ENCODE measurements around the gene SEMA5B.

SEMA5B gene

DNA sequence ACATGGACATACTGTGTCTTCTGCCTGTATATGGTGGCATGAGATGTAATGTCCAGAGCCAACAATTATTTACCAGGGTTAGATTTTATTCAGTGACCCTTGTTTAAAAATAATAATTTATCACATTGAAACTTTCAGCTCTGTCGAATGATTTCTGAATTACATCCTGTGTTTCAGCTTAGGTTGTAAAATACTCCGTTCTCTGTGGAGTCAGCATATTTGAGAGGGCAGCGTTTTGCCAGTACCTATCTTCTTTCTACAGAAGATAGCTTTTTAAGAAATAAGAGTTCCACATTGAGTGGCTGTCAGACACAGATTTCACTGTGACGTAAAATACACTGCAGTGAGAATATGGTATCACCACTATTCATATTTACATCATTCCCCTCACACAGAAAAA, 147.4 kb downstream of the SEMA5B start:
- no peak for TF ChIP-seq ELF4 (IDR thresholded peaks at IDR 0.05)
- TF ChIP-seq SP1 (IDR thresholded peaks at IDR 0.05) = no peak
- no peak for TF ChIP-seq ARNT (IDR thresholded peaks at IDR 0.05)
- no peak for TF ChIP-seq SUZ12 (IDR thresholded peaks at IDR 0.05)
- TF ChIP-seq ZNF384 (IDR thresholded peaks at IDR 0.05) = no peak
- TF ChIP-seq FOXM1 (IDR thresholded peaks at IDR 0.05; ENCODE audit: borderline replicate concordance) = no peak
- no peak for TF ChIP-seq HDGF (IDR thresholded peaks at IDR 0.05; ENCODE audit: borderline replicate concordance)
- TF ChIP-seq, protein P1, sequence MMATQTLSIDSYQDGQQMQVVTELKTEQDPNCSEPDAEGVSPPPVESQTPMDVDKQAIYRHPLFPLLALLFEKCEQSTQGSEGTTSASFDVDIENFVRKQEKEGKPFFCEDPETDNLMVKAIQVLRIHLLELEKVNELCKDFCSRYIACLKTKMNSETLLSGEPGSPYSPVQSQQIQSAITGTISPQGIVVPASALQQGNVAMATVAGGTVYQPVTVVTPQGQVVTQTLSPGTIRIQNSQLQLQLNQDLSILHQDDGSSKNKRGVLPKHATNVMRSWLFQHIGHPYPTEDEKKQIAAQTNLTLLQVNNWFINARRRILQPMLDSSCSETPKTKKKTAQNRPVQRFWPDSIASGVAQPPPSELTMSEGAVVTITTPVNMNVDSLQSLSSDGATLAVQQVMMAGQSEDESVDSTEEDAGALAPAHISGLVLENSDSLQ (IDR thresholded peaks at IDR 0.05) = no peak
- no peak for TF ChIP-seq NFRKB (IDR thresholded peaks at IDR 0.05)
- no peak for TF ChIP-seq FOXA1 (IDR thresholded peaks at IDR 0.05)
- no peak for DNase-seq (ENCODE audit: extremely low spot score)
- ChIA-PET POLR2A (interaction anchor here (0.6 kb wide), 1 partner anchor 147 kb away, joined by 3 read pairs; the partner anchor contains the start of gene SEMA5B), CTCF (no interaction called here)

DNA sequence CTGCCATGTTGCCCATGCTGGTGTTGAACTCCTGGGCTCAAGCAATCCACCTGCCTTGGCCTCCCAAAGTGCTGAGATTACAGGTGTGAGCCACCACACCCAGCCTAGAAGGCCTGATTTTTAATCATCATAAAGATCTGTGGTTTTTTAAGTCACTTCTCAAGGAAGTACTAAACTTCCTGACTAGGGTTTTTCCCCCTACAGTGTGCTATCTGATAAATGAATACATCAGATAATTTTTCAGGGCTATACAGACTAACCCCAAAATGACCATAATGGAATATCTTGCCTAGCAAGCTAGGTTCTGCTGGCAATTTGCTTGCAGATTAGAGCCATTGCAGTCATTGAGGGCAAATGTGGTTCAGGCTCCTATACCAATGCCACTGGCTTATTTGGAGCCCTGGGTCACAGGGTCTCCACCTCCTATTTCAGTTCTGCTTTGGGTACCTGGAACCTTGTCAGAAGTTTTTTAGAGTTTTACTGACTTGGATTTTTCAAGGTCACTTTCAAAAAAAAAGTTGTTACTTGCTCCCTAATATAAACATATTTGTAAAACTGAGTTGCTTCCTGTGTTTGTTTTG, 151.9 kb downstream of the SEMA5B start:
- no peak for DNase-seq (ENCODE audit: extremely low spot score)
- CTCF ChIA-PET = no interaction called here
- POLR2A ChIA-PET = no interaction called here
- TF ChIP-seq, protein P1 (IDR thresholded peaks at IDR 0.05) = no peak
- TF ChIP-seq ELF4 (IDR thresholded peaks at IDR 0.05) (no peak), NFRKB (IDR thresholded peaks at IDR 0.05) (no peak), FOXK2 (IDR thresholded peaks at IDR 0.05) (no peak), LEF1 (IDR thresholded peaks at IDR 0.05; ENCODE audit: borderline replicate concordance) (no peak), FOXA1 (IDR thresholded peaks at IDR 0.05) (no peak), SP1 (IDR thresholded peaks at IDR 0.05) (no peak), ARNT (IDR thresholded peaks at IDR 0.05) (no peak), TARDBP (IDR thresholded peaks at IDR 0.05) (no peak), ZNF384 (IDR thresholded peaks at IDR 0.05) (no peak), HDGF (IDR thresholded peaks at IDR 0.05; ENCODE audit: borderline replicate concordance) (no peak), SUZ12 (IDR thresholded peaks at IDR 0.05) (no peak), BHLHE40 (IDR thresholded peaks at IDR 0.05; ENCODE audit: borderline replicate concordance) (no peak), CTBP1 (IDR thresholded peaks at IDR 0.05; ENCODE audit: borderline replicate concordance) (no peak), FOXM1 (IDR thresholded peaks at IDR 0.05; ENCODE audit: borderline replicate concordance) (no peak), L3MBTL2 (conservative IDR thresholded peaks at IDR 0.05) (no peak)

DNA sequence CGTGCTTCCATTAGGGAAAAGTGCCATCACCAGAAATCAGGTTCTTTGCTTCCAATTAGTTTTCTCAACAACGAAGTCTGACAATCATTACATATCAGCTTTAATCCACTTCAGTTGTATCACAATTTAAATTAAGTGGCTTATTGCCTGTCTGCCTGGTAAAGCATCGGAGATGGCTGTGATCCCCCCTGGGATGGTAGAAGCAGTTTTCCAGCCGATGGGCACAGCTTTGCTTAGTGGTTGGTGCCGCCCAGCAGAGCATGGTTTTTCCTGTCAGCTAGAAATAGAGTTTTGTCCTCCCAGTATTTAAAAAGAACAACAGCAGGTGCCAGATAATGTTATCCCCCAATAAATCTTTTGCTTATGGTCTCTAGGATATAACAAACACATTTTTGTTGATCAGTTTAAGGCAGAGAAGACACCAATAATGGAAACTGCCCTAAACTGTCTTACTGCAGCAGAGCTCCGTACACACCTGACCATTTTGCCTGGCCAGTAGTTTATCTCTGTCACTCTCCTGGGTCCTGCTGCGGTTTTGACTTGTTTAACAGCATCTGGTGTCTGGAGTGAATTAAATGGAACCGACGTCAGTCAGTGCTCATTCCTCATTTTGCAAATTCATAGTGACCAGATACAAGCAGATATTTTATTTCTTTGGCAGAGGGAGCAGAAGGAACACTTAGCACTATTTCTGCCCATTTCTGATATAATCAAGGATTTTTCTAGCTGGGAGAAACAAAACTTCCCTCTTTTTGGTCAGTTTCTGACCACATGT, 153.6 kb downstream of the SEMA5B start:
- no peak for TF ChIP-seq BHLHE40 (IDR thresholded peaks at IDR 0.05; ENCODE audit: borderline replicate concordance)
- no peak for TF ChIP-seq HDGF (IDR thresholded peaks at IDR 0.05; ENCODE audit: borderline replicate concordance)
- TF ChIP-seq ELF4 (IDR thresholded peaks at IDR 0.05) = no peak
- no peak for TF ChIP-seq FOXM1 (IDR thresholded peaks at IDR 0.05; ENCODE audit: borderline replicate concordance)
- TF ChIP-seq SUZ12 (IDR thresholded peaks at IDR 0.05) = no peak
- no peak for TF ChIP-seq FOXA1 (IDR thresholded peaks at IDR 0.05)
- TF ChIP-seq ARNT (IDR thresholded peaks at IDR 0.05) = no peak
- no peak for TF ChIP-seq NFRKB (IDR thresholded peaks at IDR 0.05)
- no peak for TF ChIP-seq LEF1 (IDR thresholded peaks at IDR 0.05; ENCODE audit: borderline replicate concordance)
- no peak for TF ChIP-seq L3MBTL2 (conservative IDR thresholded peaks at IDR 0.05)
- no peak for TF ChIP-seq ZNF384 (IDR thresholded peaks at IDR 0.05)
- no peak for TF ChIP-seq FOXK2 (IDR thresholded peaks at IDR 0.05)
- no peak for TF ChIP-seq CTBP1 (IDR thresholded peaks at IDR 0.05; ENCODE audit: borderline replicate concordance)
- no peak for TF ChIP-seq SP1 (IDR thresholded peaks at IDR 0.05)
- TF ChIP-seq, protein P1 (IDR thresholded peaks at IDR 0.05) = no peak
- no peak for TF ChIP-seq TARDBP (IDR thresholded peaks at IDR 0.05)
- POLR2A ChIA-PET = no interaction called here
- CTCF ChIA-PET = no interaction called here
- DNase-seq (ENCODE audit: extremely low spot score) = no peak

DNA sequence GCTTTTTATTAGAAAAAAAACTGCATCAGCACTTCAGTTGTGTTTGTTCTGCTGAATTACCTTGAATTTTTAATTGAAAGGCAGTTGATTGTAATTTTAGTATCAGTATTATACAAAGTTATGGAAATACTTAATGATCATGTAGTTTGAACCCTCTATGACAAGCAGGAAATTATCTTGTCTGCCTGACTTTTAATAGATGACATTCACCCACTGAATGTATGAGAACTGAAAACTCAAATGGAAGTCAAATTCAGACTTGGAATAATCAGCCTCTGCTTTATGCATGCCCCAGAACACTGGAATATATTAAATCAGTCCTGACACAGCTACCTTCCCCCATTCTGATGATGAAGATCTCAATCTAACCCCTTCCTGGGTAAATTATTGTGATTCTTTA, 159.2 kb downstream of the SEMA5B start:
- CTCF ChIA-PET = no interaction called here
- TF ChIP-seq BHLHE40 (IDR thresholded peaks at IDR 0.05; ENCODE audit: borderline replicate concordance) = no peak
- TF ChIP-seq SP1 (IDR thresholded peaks at IDR 0.05) = no peak
- TF ChIP-seq ARNT (IDR thresholded peaks at IDR 0.05) = no peak
- no peak for TF ChIP-seq HDGF (IDR thresholded peaks at IDR 0.05; ENCODE audit: borderline replicate concordance)
- TF ChIP-seq NFRKB (IDR thresholded peaks at IDR 0.05) = no peak
- POLR2A ChIA-PET = no interaction called here

DNA sequence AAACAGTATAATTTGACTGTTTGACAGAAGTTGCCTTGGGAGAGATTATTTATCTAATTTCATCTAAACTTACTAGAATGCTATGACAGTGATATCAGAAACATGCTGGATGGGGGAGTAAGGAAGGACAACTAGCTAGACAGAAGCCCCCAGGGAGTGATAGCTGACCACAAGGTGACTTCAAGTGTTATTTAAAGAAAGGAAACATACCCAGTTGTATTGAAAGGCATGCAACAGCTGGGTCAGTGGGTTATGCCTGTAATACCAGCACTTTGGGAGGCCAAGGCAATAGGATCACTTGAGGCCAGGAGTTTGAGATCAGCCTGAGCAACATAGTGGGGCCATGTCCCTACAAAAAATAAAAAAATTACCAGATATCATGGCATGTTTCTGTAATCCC, 163.1 kb downstream of the SEMA5B start:
- POLR2A ChIA-PET = no interaction called here
- DNase-seq (ENCODE audit: extremely low spot score) = no peak
- no peak for TF ChIP-seq BHLHE40 (IDR thresholded peaks at IDR 0.05; ENCODE audit: borderline replicate concordance)
- TF ChIP-seq L3MBTL2 (conservative IDR thresholded peaks at IDR 0.05) = no peak
- CTCF ChIA-PET = no interaction called here

More for the DNA sequence above, 159.2 kb downstream of the SEMA5B start:
- no peak for DNase-seq (ENCODE audit: extremely low spot score)

- TF ChIP-seq LEF1 (IDR thresholded peaks at IDR 0.05; ENCODE audit: borderline replicate concordance) = no peak
- TF ChIP-seq BHLHE40 (IDR thresholded peaks at IDR 0.05; ENCODE audit: borderline replicate concordance) = no peak
- TF ChIP-seq NFRKB (IDR thresholded peaks at IDR 0.05) = no peak
- no peak for TF ChIP-seq FOXK2 (IDR thresholded peaks at IDR 0.05)
- no peak for TF ChIP-seq TARDBP (IDR thresholded peaks at IDR 0.05)
- TF ChIP-seq FOXA1 (IDR thresholded peaks at IDR 0.05) = no peak
- no peak for TF ChIP-seq SP1 (IDR thresholded peaks at IDR 0.05)
- TF ChIP-seq, protein P1 (IDR thresholded peaks at IDR 0.05) = no peak
- TF ChIP-seq L3MBTL2 (conservative IDR thresholded peaks at IDR 0.05) = no peak
- TF ChIP-seq HDGF (IDR thresholded peaks at IDR 0.05; ENCODE audit: borderline replicate concordance) = no peak
- no peak for TF ChIP-seq ZNF384 (IDR thresholded peaks at IDR 0.05)
- TF ChIP-seq SUZ12 (IDR thresholded peaks at IDR 0.05) = no peak
- no peak for TF ChIP-seq ELF4 (IDR thresholded peaks at IDR 0.05)
- TF ChIP-seq CTBP1 (IDR thresholded peaks at IDR 0.05; ENCODE audit: borderline replicate concordance) = no peak
- TF ChIP-seq ARNT (IDR thresholded peaks at IDR 0.05) = no peak
- TF ChIP-seq FOXM1 (IDR thresholded peaks at IDR 0.05; ENCODE audit: borderline replicate concordance) = no peak
- ChIA-PET CTCF (no interaction called here), POLR2A (no interaction called here)
- no peak for DNase-seq (ENCODE audit: extremely low spot score)
Observed at GRCh38 chr3:122862381-122862780, 165.2 kb downstream of the SEMA5B start.

All from HEK293T (cell line).